Measurements from ENCODE around the gene RFC4.

GRCh38 chr3:186798239-186798874 lies 7.9 kb downstream of the RFC4 start:
- no peak for TF ChIP-seq CTCF (IDR thresholded peaks at IDR 0.05)
- no peak for TF ChIP-seq POLR2A (IDR thresholded peaks at IDR 0.05)

Data from gastroesophageal sphincter (tissue), 3 donors.